ENCODE measurements around the gene TRIM69. TPM values are rescaled to one million over a fixed set of nuclear protein-coding genes. Genes with fewer than 3 reads are reported as not detected.

Gene TRIM69
- polyA plus RNA-seq, 1 donor from 2014 or later = 38.3 TPM

DNA sequence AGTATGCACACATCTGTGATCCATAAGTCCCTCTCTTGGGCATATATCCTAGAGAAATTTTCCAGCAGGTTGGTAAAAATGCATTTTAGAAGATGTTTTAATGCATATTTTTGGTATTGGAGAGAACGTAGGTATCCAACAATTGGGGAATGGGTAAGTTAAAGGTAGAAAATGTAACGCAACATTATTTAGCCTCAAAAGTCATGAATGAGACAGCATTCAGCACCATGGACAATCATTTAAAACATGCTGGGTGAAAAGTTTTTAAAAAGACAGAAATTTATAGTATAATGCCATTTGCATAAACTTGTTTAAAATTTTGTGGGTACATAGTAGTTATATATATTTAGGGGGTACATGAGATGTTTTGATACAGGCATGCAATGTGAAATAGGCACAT lies 43.4 kb downstream of the TRIM69 start:
- Histone ChIP-seq H3K36me3 (ENCODE audit: insufficient read depth, low read length) (no peaks in the 10 kb centered on the region), H2AFZ (ENCODE audit: low read depth, low read length) (no peak overlapping the region), H3F3A (ENCODE audit: insufficient read depth, low read length, poor library complexity, severe bottlenecking) (no peaks in the 10 kb centered on the region), H4K20me1 (ENCODE audit: insufficient read depth) (no peaks in the 10 kb centered on the region), H3K27ac (ENCODE audit: low read length) (no peak overlapping the region), H3K27me3 (ENCODE audit: insufficient read depth, low read depth, low read length) (no peaks in the 10 kb centered on the region), H3K79me2 (replicated peaks; ENCODE audit: insufficient read depth, low read length) (no peaks in the 10 kb centered on the region), H3K4me2 (ENCODE audit: low read length) (no peak overlapping the region), H3K9ac (ENCODE audit: low read length) (no peak overlapping the region), H3K9me3 (ENCODE audit: low read length) (no peaks in the 10 kb centered on the region), H3K9me2 (ENCODE audit: insufficient read depth, low read length) (no peaks in the 10 kb centered on the region), H3K4me3 (ENCODE audit: low read length) (no peak overlapping the region)
- TF ChIP-seq SMC3 (conservative IDR thresholded peaks at IDR 0.05; ENCODE audit: poor library complexity) = no peak
- no peak for TF ChIP-seq CTCF (IDR thresholded peaks at IDR 0.05; ENCODE audit: poor library complexity, severe bottlenecking)
- TF ChIP-seq EZH2 (IDR thresholded peaks at IDR 0.05; ENCODE audit: borderline replicate concordance, insufficient read depth, low read length, poor library complexity, severe bottlenecking) = no peak
- no peak for TF ChIP-seq EP300 (conservative IDR thresholded peaks at IDR 0.05; ENCODE audit: poor library complexity, severe bottlenecking)
- TF ChIP-seq MXI1 (conservative IDR thresholded peaks at IDR 0.05; ENCODE audit: poor library complexity, severe bottlenecking) = no peak
- TF ChIP-seq RAD21 (conservative IDR thresholded peaks at IDR 0.05) = no peak
- TF ChIP-seq POLR2AphosphoS5 (IDR thresholded peaks at IDR 0.05) = no peak
- TF ChIP-seq, protein P1, sequence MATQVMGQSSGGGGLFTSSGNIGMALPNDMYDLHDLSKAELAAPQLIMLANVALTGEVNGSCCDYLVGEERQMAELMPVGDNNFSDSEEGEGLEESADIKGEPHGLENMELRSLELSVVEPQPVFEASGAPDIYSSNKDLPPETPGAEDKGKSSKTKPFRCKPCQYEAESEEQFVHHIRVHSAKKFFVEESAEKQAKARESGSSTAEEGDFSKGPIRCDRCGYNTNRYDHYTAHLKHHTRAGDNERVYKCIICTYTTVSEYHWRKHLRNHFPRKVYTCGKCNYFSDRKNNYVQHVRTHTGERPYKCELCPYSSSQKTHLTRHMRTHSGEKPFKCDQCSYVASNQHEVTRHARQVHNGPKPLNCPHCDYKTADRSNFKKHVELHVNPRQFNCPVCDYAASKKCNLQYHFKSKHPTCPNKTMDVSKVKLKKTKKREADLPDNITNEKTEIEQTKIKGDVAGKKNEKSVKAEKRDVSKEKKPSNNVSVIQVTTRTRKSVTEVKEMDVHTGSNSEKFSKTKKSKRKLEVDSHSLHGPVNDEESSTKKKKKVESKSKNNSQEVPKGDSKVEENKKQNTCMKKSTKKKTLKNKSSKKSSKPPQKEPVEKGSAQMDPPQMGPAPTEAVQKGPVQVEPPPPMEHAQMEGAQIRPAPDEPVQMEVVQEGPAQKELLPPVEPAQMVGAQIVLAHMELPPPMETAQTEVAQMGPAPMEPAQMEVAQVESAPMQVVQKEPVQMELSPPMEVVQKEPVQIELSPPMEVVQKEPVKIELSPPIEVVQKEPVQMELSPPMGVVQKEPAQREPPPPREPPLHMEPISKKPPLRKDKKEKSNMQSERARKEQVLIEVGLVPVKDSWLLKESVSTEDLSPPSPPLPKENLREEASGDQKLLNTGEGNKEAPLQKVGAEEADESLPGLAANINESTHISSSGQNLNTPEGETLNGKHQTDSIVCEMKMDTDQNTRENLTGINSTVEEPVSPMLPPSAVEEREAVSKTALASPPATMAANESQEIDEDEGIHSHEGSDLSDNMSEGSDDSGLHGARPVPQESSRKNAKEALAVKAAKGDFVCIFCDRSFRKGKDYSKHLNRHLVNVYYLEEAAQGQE (IDR thresholded peaks at IDR 0.05; ENCODE audit: borderline replicate concordance) = no peak

GRCh38 chr15:44780608-44781007 lies 44.3 kb downstream of the TRIM69 start:
- H4K20me1 ChIP-seq (ENCODE audit: insufficient read depth) = no peaks in the 10 kb centered on the region
- H3F3A ChIP-seq (ENCODE audit: insufficient read depth, low read length, poor library complexity, severe bottlenecking) = no peaks in the 10 kb centered on the region
- H3K36me3 ChIP-seq (ENCODE audit: insufficient read depth, low read length) = no peaks in the 10 kb centered on the region
- H3K9me3 ChIP-seq (ENCODE audit: low read length) = no peaks in the 10 kb centered on the region
- no peaks in the 10 kb centered on the region for H3K9me2 ChIP-seq (ENCODE audit: insufficient read depth, low read length)
- H2AFZ ChIP-seq (ENCODE audit: low read depth, low read length) = no peak overlapping the region
- H3K27ac ChIP-seq (ENCODE audit: low read length) = no peak overlapping the region
- TF ChIP-seq TAF1 (IDR thresholded peaks at IDR 0.05; ENCODE audit: low read depth) = no peak
- TF ChIP-seq RAD21 (conservative IDR thresholded peaks at IDR 0.05) = no peak
- TF ChIP-seq CTCF (IDR thresholded peaks at IDR 0.05; ENCODE audit: poor library complexity, severe bottlenecking) = no peak
- no peak for TF ChIP-seq POLR2AphosphoS5 (IDR thresholded peaks at IDR 0.05)
- TF ChIP-seq SMC3 (conservative IDR thresholded peaks at IDR 0.05; ENCODE audit: poor library complexity) = no peak
- no peak for TF ChIP-seq EP300 (conservative IDR thresholded peaks at IDR 0.05; ENCODE audit: poor library complexity, severe bottlenecking)
- H3K9ac ChIP-seq (ENCODE audit: low read length) = no peak overlapping the region
- H3K4me2 ChIP-seq (ENCODE audit: low read length) = no peak overlapping the region
- H3K79me2 ChIP-seq (replicated peaks; ENCODE audit: insufficient read depth, low read length) = no peaks in the 10 kb centered on the region
- H3K4me3 ChIP-seq (ENCODE audit: low read length) = no peak overlapping the region
- H3K27me3 ChIP-seq (ENCODE audit: insufficient read depth, low read depth, low read length) = no peaks in the 10 kb centered on the region
